Kidney (tissue), 14 donors: ENCODE measurements around the gene KIF25. TPM values are rescaled to one million over a fixed set of nuclear protein-coding genes. Genes with fewer than 3 reads are reported as not detected.

ENCODE experiments used
- DNase-seq, 5 donors: peaks; one replicate each; pipeline ENCODE4 v3.0.0-alpha.2; 2013 to 2020
- FAIRE-seq: peaks from 2 replicates; lab custom pipeline; 2012; peaks lifted over from hg19 to GRCh38; lab: Jason Lieb, UNC
- H3K27ac ChIP-seq, 2 donors: one replicate each; pipeline ENCODE4 v1.7.0; 2013; ENCODE audit warnings: low read depth in 2 of 2, low read length in 2 of 2, inconsistent platforms in 1 of 2
- H3K27me3 ChIP-seq: one replicate; pipeline ENCODE4 v1.7.1; 2013; ENCODE audit warnings: low read length, inconsistent platforms; ENCODE audit not compliant: control insufficient read depth, insufficient read depth
- H3K36me3 ChIP-seq, 3 donors: one replicate each; pipeline versions ENCODE4 v1.7.0 to v1.7.1; 2013; ENCODE audit warnings: low read length in 3 of 3, control low read depth in 1 of 3, inconsistent platforms in 1 of 3; ENCODE audit not compliant: insufficient read depth in 3 of 3, control insufficient read depth in 2 of 3
- H3K4me1 ChIP-seq, 3 donors: one replicate each; pipeline versions ENCODE4 v1.7.0 to v1.7.1; 2013; ENCODE audit warnings: low read length in 3 of 3, inconsistent platforms in 1 of 3, low read depth in 1 of 3; ENCODE audit not compliant: control insufficient read depth in 2 of 3, insufficient read depth in 2 of 3
- H3K4me3 ChIP-seq, 3 donors: one replicate each; pipeline versions ENCODE4 v1.7.0 to v1.8.1; 2013; ENCODE audit warnings: low read length in 3 of 3, control low read depth in 1 of 3, inconsistent platforms in 1 of 3
- H3K9ac ChIP-seq, 3 donors: one replicate each; pipeline versions ENCODE4 v1.7.0 to v1.7.1; 2013; ENCODE audit warnings: low read length in 3 of 3, control low read depth in 1 of 3, inconsistent platforms in 1 of 3
- H3K9me3 ChIP-seq, 3 donors: one replicate each; pipeline versions ENCODE4 v1.7.0 to v1.7.1; 2013; ENCODE audit warnings: low read length in 3 of 3, control low read depth in 1 of 3, inconsistent platforms in 1 of 3; ENCODE audit not compliant: control insufficient read depth in 2 of 3, insufficient read depth in 1 of 3
- CTCF ChIP-seq: IDR thresholded peaks from 3 replicates; pipeline ENCODE4 v1.5.1; 2012; ENCODE audit warnings: mild to moderate bottlenecking, moderate library complexity, borderline replicate concordance; ENCODE audit not compliant: insufficient read depth; ENCODE audit errors: extremely low read depth
- intact Hi-C: fragments of 100-400 bp; cut with DNase I; formaldehyde crosslinking; loops from one replicate; pipeline ENCODE4 v1.11.1; 2022
- polyA plus RNA-seq: library from polyadenylated mRNA; stranded (reverse); fragments of 350-450 nt; fragmentation: Illumina TruSeq; extraction: RNeasy Lipid Tissue Mini Kit (QIAGEN cat#74804); gene quantifications from one replicate; pipeline ENCODE4 v1.2.3, GENCODE V29; 2014; ENCODE audit warnings: low read depth, low replicate concordance; ENCODE audit not compliant: insufficient read depth
- total RNA-seq: library from RNA; stranded (reverse); fragmentation: NEBNext Ultra II Directional; extraction: Animal tissue kit (Norgen Biotek cat#: 25700); gene quantifications from one replicate; pipeline ENCODE4 v1.2.1, GENCODE V29; 2021
- donor health status: control.
- donor health status: control.
- donor health status: control.
- donor health status: control.
- donor health status: control.
- donor health status: DM: yes; HTN: yes; CAD: no.
- donor health status: Normal renal cell carcinoma (clear cell type).

The KIF25 gene
- total and polyA plus RNA-seq, 2 donors from 2014 or later = not detected

- H3K9ac ChIP-seq = no peak overlapping the region
- no peaks in the 10 kb centered on the region for H3K9me3 ChIP-seq
- DNase-seq (no peak), FAIRE-seq (no peak)
- H3K27me3 ChIP-seq = no peaks in the 10 kb centered on the region
- no peak overlapping the region for H3K27ac ChIP-seq
- peaks cover 0 to 7% (median 4%) of the 10 kb centered on the region in 3 donors for H3K4me1 ChIP-seq
- H3K4me3 ChIP-seq = no peak overlapping the region
- no peaks in the 10 kb centered on the region for H3K36me3 ChIP-seq
- TF ChIP-seq CTCF = no peak
- intact Hi-C loops = no loop called here
These were observed 29.5 kb downstream of the KIF25 start for GRCh38 chr6:168026925-168027324.

- Histone ChIP-seq H3K9ac (no peak overlapping the region), H3K27me3 (no peaks in the 10 kb centered on the region), H3K4me1 (peaks cover 0 to 7% (median 4%) of the 10 kb centered on the region in 3 donors), H3K36me3 (no peaks in the 10 kb centered on the region), H3K27ac (no peak overlapping the region), H3K9me3 (no peaks in the 10 kb centered on the region), H3K4me3 (no peak overlapping the region)
- FAIRE-seq = no peak
- intact Hi-C loops = no loop called here
- no peak for TF ChIP-seq CTCF
- DNase-seq = no peak
These were observed 30.1 kb downstream of the KIF25 start for GRCh38 chr6:168027521-168027920.

- FAIRE-seq = no peak
These were observed 30.7 kb downstream of the KIF25 start for GRCh38 chr6:168028181-168028580.

More at GRCh38 chr6:168028181-168028580, 30.7 kb downstream of the KIF25 start:
- Histone ChIP-seq H3K36me3 (no peaks in the 10 kb centered on the region), H3K4me1 (peaks cover 0 to 7% (median 4%) of the 10 kb centered on the region in 3 donors), H3K9me3 (no peaks in the 10 kb centered on the region), H3K9ac (no peak overlapping the region), H3K27me3 (no peaks in the 10 kb centered on the region), H3K4me3 (no peak overlapping the region), H3K27ac (no peak overlapping the region)
- TF ChIP-seq CTCF = no peak
- intact Hi-C loops = no loop called here
- no peak for DNase-seq
